Raji (cell line): ENCODE data around the gene TPRKB.

Source experiments
- POLR2A ChIP-seq: IDR thresholded peaks from 2 replicates; pipeline ENCODE4 v1.6.1; 2011; ENCODE audit warnings: low read depth, low read length, control low read depth; ENCODE audit not compliant: insufficient read depth

The TPRKB gene

DNA sequence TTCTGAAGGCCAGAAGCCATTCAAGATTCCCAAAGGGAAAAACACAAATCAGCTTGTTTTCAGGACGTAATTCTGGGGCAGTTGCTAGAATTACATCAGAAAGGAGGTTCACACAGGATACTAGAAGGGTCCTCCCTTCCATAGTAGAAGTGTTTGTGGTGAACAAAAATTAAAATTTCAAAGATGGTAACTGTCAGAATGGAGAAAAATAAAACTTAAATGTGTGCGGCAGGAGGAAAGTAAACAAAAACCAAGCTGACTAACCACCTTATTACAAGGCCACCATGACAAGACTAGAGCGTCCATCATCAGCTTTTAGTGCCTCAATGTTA lies 9.7 kb upstream of the TPRKB start:
- TF ChIP-seq POLR2A: no peak

DNA sequence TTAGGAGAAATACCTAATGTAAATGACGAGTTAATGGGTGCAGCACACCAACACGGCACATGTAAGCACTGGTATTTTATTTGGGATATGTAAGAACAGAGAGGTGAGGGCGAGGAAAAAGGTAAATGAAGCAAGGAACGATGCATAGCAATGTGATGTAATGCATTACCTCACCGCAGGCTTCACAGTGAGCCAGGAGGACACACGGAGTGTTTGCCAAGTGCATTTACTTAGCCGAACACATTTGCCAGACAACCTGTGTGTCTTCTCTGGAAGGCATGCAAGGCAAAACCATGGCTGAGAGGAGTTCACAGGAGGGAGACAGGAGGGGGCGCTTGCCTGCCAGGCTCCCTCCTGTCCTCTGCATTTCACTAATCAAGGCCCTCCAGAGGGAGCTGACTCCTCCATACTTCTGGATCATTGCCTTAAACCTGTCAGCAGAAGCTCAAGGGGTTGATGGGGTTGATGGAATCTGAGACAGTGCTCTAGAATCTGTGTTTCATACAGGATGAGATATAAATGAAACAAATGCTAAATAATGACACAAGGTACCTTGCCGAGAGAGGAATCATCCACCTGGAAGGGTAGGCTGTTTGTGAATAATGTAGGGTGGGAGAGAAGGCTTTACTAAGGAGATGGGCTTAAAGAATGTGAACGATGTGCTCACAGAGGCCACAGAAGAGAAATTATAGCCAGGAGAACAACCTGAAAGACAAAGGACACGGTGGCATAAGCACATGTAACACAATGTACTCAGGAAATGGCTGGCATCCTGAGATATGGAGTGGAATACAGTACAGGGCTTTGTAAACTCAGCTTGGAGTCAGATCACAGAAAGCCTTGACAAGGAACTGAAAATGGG lies 9.1 kb upstream of the TPRKB start:
- TF ChIP-seq POLR2A: no peak

GRCh38 chr2:73740767-73741166 lies 3.6 kb upstream of the TPRKB start:
- no peak for TF ChIP-seq POLR2A

DNA sequence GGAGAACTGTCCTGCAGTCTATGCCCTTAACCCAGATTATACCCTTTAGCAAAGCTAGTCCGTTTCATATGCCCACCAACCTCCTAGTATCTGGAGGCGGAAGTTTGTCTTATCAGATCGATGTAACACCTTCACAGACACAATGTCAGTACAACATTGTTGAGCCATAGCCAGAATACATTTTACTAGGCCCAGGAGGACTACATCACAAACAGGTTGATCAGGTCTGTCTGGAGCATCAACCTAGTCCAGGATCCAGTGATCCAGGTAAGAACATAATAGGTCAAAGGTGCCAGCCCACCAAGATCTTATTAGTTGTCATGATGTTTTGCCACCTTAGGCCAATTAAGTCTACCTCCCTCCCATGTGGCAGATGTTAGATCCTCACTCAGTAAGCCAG lies 2.0 kb upstream of the TPRKB start:
- no peak for TF ChIP-seq POLR2A

DNA sequence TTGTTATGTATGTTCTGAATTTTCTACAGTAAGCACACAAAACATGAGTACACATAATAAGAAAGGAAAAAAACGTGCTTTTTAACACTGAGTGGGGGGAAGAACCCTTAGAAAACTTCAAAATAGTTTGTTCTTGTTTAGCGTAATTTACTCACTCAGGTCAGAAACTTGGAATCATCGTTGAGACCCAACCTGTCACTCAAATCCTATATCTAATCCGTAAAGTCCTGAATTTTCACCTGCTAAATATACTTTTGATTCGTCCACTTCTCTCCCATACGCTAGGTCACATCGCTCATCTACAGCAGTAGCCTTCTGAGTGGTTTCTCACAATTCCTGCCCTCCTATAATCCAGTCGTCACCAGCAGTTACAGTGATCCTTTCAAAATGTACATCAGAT lies 767 bp downstream of the TPRKB start:
- TF ChIP-seq POLR2A: no peak

DNA sequence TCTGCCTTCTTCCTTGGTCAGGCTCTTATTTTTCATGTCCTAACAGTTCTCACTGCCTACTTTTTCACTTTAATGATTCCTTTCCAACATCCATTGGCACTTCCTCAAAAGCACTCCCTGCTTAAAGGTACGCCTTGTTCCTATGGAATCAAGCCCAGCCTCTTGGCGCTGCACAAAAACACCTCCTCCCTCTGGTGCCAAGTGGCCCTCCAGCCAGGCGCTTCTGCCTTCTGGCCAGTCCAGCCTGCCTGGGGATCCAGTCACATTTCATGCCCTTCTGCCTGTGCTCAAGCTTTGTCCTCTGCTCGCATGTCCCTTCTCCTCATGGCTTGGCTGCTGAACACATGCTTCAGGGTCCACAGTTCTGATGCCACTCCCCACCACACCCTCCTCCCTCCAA lies 6.3 kb downstream of the TPRKB start:
- no peak for TF ChIP-seq POLR2A

DNA sequence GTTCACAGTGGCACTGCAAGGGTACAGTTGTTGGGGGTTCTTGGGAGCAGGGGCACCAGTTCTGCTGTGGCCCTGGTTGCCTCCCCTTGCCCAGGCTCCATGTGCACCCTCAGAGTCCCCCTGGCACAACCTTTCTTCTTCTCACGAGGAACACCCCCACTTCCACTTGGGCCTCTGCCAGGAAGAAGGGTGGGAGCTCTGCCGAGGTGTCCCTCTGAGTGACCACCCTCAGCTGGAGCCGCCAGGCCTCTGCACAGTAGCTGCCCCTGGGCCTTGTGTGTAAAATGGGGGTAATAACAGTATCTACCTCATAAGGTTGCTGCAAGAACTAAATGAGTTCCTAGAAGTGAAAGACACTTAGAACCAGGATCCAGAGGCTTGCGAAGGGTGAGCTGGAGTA lies 8.4 kb downstream of the TPRKB start:
- TF ChIP-seq POLR2A: no peak

DNA sequence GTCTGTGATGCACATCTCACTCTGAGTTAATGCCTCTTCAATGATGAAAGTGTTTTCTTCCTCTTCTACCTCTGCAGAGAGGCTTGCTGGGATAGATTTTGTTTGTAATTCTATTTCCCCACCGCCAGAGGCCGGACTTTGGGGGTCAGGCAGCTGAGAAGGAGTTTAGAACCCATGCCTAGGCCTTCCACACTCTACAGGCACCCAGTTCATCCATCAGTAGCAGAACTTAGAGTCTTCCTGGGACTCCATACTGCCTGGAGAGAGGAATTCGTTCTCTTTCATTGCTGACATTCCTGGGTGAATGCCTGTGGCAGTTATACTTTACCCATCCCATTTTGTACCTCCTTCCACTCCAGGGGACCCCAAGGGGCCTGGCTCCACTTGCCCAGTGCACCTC lies 9.1 kb downstream of the TPRKB start:
- TF ChIP-seq POLR2A: no peak

GRCh38 chr2:73718851-73719621 lies 18.1 kb downstream of the TPRKB start:
- TF ChIP-seq POLR2A: no peak

GRCh38 chr2:73718421-73718820 lies 18.7 kb downstream of the TPRKB start:
- no peak for TF ChIP-seq POLR2A

GRCh38 chr2:73717251-73717606 lies 19.9 kb downstream of the TPRKB start:
- TF ChIP-seq POLR2A: no peak

GRCh38 chr2:73716543-73717250 lies 20.4 kb downstream of the TPRKB start:
- TF ChIP-seq POLR2A: no peak

- no peak for TF ChIP-seq POLR2A
Observed at GRCh38 chr2:73714091-73714490, 23.1 kb downstream of the TPRKB start.

DNA sequence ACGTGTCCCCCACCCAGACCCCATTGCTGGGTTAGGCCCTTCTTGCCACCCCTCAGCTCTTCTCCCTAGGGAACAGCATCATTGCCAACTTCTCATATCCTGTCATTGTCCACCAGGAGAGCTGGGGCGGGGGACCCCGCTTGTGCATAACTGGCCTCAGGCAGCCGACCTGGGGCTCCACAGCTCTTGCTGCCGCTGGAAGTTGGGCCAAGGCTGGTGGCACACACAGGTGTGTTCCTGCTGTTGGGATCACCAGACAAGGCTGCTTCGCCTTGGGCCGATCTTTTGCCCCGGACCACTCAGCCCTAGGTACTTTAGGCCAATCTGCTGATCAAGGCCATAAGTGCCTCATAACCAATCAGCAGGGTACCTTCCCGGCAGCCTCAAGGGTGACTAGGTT lies 28.6 kb downstream of the TPRKB start:
- no peak for TF ChIP-seq POLR2A

GRCh38 chr2:73707636-73708035 lies 29.5 kb downstream of the TPRKB start:
- no peak for TF ChIP-seq POLR2A

DNA sequence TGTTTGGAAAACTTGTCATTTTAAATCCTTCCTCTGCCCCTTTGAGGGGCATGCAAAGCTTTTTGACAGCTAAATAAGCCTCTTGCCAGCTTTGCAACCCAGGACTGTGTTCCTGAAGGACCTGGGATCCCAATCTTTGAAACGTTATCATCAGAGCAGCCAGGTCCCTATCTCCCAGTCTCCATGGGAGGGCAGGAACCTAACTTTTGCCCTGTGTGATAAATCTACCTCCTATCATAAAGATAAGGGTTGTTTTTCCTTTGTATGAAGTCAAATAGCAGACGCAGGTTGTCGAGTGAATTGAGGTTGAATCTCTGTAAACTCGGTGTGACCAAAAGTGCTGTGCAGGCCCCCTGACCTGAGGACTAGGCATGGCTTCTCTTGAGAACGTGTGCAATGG lies 30.1 kb downstream of the TPRKB start:
- no peak for TF ChIP-seq POLR2A

GRCh38 chr2:73705091-73705490 lies 32.1 kb downstream of the TPRKB start:
- TF ChIP-seq POLR2A: no peak

- TF ChIP-seq POLR2A: no peak
Observed at GRCh38 chr2:73704285-73704684, 32.9 kb downstream of the TPRKB start.
